Muscle layer of duodenum (tissue), 2 donors: ENCODE results near the gene RBP5.

Experiments
- H3K27ac ChIP-seq: one replicate; pipeline ENCODE4 v1.7.0; 2013; ENCODE audit warnings: mild to moderate bottlenecking, low read length
- H3K27me3 ChIP-seq: one replicate; pipeline ENCODE4 v1.7.0; 2013; ENCODE audit warnings: low read depth, mild to moderate bottlenecking, control low read depth, low read length
- H3K36me3 ChIP-seq, 2 donors: one replicate each; pipeline ENCODE4 v1.7.0; 2013; ENCODE audit warnings: low read length in 2 of 2, control low read depth in 1 of 2, mild to moderate bottlenecking in 1 of 2; ENCODE audit not compliant: insufficient read depth in 2 of 2, control insufficient read depth in 1 of 2
- H3K4me1 ChIP-seq, 2 donors: one replicate each; pipeline ENCODE4 v1.7.0; 2013; ENCODE audit warnings: low read length in 2 of 2, mild to moderate bottlenecking in 2 of 2, control low read depth in 1 of 2, moderate library complexity in 1 of 2; ENCODE audit not compliant: insufficient read depth in 2 of 2, control insufficient read depth in 1 of 2
- H3K4me3 ChIP-seq, 2 donors: one replicate each; pipeline ENCODE4 v1.7.0; 2013; ENCODE audit warnings: low read length in 2 of 2, low read depth in 1 of 2, mild to moderate bottlenecking in 1 of 2
- H3K9me3 ChIP-seq, 2 donors: one replicate each; pipeline ENCODE4 v1.7.0; 2013; ENCODE audit warnings: low read length in 2 of 2, control low read depth in 1 of 2, mild to moderate bottlenecking in 1 of 2; ENCODE audit not compliant: control insufficient read depth in 1 of 2
- donor health status: healthy.

The RBP5 gene

DNA sequence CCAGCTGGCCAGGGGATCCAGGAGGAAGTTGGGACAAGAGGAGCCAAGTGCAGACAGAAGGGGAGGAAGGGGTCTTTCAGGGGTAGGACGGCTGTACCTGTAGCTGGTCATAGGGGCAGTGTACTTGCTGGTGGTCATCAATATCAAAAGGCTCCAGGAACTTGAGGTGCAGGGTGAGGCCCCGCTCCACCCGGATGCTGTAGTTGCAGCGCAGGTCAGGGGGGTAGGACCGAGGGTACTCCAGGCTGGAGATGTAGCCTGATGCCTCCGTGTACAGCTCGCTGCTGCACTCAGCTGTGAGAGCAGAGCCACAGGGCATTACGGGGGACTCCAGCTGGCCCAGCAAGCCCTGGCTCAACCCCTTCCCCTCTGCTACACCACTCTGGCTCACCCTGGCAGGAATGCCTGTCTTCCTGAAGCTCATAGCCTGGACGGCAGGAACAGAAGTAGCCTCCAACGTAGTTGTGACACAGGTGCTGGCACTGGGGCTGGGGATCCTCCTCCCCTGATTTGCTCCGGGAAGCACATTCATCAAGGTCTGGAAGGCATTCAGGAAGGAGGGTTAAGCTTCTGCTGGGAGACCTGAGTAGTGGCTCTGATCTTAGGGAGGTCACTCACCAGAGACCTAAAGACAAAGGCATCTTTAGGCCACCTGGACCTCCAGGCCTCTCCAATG, 39.4 kb downstream of the RBP5 start:
- Histone ChIP-seq H3K27me3 (no peaks in the 10 kb centered on the region), H3K4me3 (no peak overlapping the region), H3K36me3 (peaks cover 20 to 49% of the 10 kb centered on the region in 2 donors), H3K4me1 (peaks cover 4 to 17% of the 10 kb centered on the region in 2 donors), H3K9me3 (no peaks in the 10 kb centered on the region), H3K27ac (no peak overlapping the region)

DNA sequence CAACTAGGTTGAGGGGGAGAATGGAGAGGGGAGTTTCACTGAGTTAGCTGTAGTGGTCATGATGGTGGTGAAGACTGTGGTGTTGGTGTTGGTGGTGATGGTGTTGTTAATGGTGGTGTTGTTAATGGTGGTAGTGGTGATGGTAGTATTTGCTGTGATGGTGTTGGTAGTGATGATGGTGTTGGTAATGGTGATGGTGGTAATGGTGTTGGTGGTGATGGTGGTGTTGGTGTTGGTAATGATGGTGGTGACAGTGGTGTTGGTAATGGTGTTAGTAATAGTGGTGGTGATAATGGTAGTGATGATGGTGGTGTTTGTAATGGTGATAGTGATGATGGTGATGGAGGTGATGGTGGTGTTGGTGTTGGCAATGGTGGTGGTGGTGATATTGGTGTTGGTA, 45.6 kb downstream of the RBP5 start:
- Histone ChIP-seq H3K4me1 (no peaks in the 10 kb centered on the region), H3K4me3 (no peak overlapping the region), H3K9me3 (no peaks in the 10 kb centered on the region), H3K27ac (no peak overlapping the region), H3K27me3 (no peaks in the 10 kb centered on the region), H3K36me3 (peaks cover 36 to 58% of the 10 kb centered on the region in 2 donors)

DNA sequence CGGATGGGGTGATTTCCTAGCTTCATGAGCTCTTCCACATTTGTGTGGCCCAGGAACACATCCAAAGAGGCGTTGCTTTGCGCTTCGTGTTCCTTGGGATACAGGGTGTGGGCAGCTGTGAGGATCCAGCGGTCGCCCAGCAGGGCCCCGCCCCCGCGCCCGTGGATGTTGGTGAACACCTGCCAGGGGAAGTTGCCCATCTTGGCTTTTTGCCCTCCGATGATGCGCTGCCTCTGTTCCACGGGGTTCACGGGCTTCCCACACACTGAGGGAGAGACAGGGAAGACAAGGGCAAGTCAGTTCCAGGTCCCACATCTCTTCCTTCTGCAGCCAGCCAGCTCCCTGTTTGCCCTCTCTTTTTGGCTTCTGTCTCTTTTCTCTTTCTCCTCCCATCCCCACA, 47.7 kb downstream of the RBP5 start:
- no peaks in the 10 kb centered on the region for H3K4me1 ChIP-seq
- H3K27ac ChIP-seq: no peak overlapping the region
- no peak overlapping the region for H3K4me3 ChIP-seq
- H3K27me3 ChIP-seq: no peaks in the 10 kb centered on the region
- H3K36me3 ChIP-seq: peaks cover 28 to 42% of the 10 kb centered on the region in 2 donors
- H3K9me3 ChIP-seq: no peaks in the 10 kb centered on the region

DNA sequence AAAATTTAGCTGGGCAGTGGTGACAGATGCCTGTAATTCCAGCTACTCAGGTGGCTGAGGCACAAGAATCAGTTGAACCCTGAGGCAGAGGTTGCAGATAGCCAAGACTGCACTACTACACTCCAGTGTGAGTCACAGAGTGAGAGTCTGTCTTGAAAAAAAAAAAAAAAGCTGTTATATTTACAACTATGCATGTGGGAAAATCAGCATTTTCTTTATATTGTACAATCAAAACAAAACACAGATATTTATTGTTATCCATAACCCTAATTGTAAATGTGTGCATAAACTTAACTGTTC, 48.9 kb downstream of the RBP5 start:
- H3K27ac ChIP-seq: peak overlapping the region; percentile 63
- H3K4me3 ChIP-seq: no peak overlapping the region
- no peaks in the 10 kb centered on the region for H3K27me3 ChIP-seq
- peaks cover 19 to 29% of the 10 kb centered on the region in 2 donors for H3K36me3 ChIP-seq
- no peaks in the 10 kb centered on the region for H3K9me3 ChIP-seq
- no peaks in the 10 kb centered on the region for H3K4me1 ChIP-seq

DNA sequence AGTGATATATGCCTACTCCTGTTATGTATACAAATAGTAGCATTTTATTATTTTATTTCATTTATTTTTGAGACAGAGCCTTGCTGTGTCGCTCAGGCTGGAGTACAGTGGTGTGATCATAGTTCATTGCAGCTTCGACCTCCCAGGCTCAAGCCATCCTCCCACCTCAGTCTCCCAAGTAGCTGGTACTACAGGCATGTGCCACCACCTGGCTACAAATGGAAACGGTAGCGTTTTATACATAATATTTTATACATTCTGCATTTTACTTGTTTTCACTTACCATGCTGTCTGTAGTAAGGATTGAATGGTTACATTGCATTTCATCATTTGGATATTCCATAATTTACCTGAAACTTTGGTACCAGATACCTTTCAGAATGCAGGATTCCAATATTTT, 50.5 kb downstream of the RBP5 start:
- Histone ChIP-seq H3K27ac (no peak overlapping the region), H3K36me3 (peaks cover 13 to 22% of the 10 kb centered on the region in 2 donors), H3K4me1 (no peaks in the 10 kb centered on the region), H3K27me3 (no peaks in the 10 kb centered on the region), H3K9me3 (no peaks in the 10 kb centered on the region), H3K4me3 (no peak overlapping the region)

DNA sequence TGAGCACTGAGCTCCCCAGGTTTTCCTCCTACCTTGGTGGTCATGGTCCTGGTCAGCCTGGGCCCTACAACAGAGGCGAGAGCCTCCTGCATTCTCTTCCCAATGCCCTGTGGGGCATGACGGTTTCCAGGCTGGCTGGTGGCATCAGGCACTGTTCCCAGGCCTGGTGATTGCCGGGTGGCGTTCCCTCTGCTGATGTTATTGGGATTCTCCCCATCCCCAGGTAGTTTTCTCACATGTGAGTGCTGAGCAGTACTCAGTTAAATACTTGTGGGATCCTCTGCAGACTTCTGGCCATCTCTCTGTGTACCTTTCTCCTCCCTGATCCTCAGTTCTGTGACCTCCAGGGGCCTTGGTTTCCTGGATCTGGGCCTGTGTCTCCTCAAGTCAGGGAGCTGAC, 52.2 kb downstream of the RBP5 start:
- no peak overlapping the region for H3K27ac ChIP-seq

DNA sequence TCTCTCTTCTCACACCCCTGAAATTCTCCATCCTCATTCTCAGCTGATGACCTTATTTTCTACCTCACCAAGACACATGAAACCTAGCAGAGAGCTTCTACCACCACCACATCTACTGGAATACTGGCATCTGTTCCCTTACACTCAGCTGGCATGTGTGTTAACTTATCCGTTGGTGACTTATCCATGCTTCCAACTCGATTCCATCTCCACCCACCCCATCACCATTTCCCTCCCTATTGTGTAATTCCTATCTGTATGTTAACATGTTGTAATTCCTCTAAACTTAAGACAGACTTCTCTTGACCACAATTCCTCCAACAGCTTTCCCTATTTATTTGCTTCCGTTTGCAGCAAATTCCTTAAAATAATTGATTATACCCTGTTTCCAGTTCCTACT, 52.8 kb downstream of the RBP5 start:
- no peak overlapping the region for H3K4me3 ChIP-seq
- H3K4me1 ChIP-seq: no peaks in the 10 kb centered on the region
- peaks cover 4 to 6% of the 10 kb centered on the region in 2 donors for H3K36me3 ChIP-seq
- H3K27me3 ChIP-seq: no peaks in the 10 kb centered on the region
- H3K9me3 ChIP-seq: no peaks in the 10 kb centered on the region
- no peak overlapping the region for H3K27ac ChIP-seq

More for the DNA sequence above, 52.2 kb downstream of the RBP5 start:
- H3K4me1 ChIP-seq: no peaks in the 10 kb centered on the region
- H3K9me3 ChIP-seq: no peaks in the 10 kb centered on the region
- peaks cover 6 to 9% of the 10 kb centered on the region in 2 donors for H3K36me3 ChIP-seq
- no peak overlapping the region for H3K4me3 ChIP-seq
- H3K27me3 ChIP-seq: no peaks in the 10 kb centered on the region

DNA sequence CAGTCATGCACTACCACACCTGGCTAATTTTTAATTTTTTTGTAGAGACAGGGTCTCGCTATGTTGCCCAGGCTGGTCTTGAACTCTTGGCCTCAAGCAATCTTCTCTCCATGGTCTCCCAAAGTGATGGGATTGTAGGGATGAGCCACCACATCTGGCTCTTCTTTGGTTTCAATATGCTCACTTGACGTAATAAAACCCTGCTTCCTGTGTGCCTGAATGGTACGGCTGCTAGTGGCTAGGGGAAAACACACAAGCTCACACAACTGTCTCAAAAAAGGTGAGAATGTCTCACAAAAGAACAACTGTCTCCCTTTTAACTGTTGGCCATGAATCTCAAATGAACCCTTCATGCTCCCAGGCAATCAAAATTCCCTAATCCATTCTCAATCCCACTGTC, 53.2 kb downstream of the RBP5 start:
- Histone ChIP-seq H3K36me3 (peaks cover 1 to 6% of the 10 kb centered on the region in 2 donors), H3K27me3 (no peaks in the 10 kb centered on the region), H3K9me3 (no peaks in the 10 kb centered on the region), H3K4me1 (no peaks in the 10 kb centered on the region), H3K4me3 (no peak overlapping the region), H3K27ac (no peak overlapping the region)

DNA sequence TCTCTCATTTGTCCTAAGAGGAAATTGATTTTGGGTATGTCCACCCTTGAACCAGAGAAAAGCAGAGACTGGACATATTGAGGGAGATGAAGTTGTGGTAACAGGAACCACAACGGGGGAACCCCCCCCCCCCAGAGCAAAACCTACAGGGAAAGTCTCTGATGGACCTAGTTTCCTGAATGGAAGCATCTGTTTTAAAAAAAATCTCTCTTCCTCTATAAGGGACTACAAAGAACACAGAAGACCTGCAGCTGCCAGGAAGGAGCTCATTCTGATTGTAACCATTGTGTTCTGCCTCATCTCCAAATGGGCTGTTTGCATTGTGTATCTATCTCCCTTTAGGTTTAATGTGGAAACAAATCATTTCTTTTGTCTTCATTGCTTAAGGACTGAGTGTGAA, 54.7 kb downstream of the RBP5 start:
- H3K36me3 ChIP-seq: peaks cover 3 to 16% of the 10 kb centered on the region in 2 donors
- H3K4me3 ChIP-seq: no peak overlapping the region
- H3K27me3 ChIP-seq: no peaks in the 10 kb centered on the region
- no peaks in the 10 kb centered on the region for H3K4me1 ChIP-seq
- no peak overlapping the region for H3K27ac ChIP-seq
- H3K9me3 ChIP-seq: no peaks in the 10 kb centered on the region
